H9 (cell line): ENCODE results near the gene CD1C. TPM values are rescaled to one million over a fixed set of nuclear protein-coding genes. Genes with fewer than 3 reads are reported as not detected.

Source experiments
- DNase-seq: peaks from one replicate; pipeline ENCODE4 v3.0.0-alpha.2; 2017
- H2AFZ ChIP-seq: one replicate; pipeline ENCODE4 v1.6.1; 2013; ENCODE audit warnings: mild to moderate bottlenecking, low read length, control low read depth, moderate library complexity
- H2AK5ac ChIP-seq: 2 replicates; pipeline ENCODE4 v1.6.1; 2013; ENCODE audit warnings: low read length, control low read depth, mixed read lengths; ENCODE audit not compliant: insufficient read length
- H2BK120ac ChIP-seq: one replicate; pipeline ENCODE4 v1.6.1; 2013; ENCODE audit warnings: low read depth, mild to moderate bottlenecking, low read length, control low read depth, inconsistent platforms; ENCODE audit not compliant: poor library complexity, severe bottlenecking
- H2BK12ac ChIP-seq: 2 replicates; pipeline ENCODE4 v1.6.1; 2013; ENCODE audit warnings: low read length, control low read depth, mixed read lengths, low read depth; ENCODE audit not compliant: insufficient read length
- H2BK15ac ChIP-seq: 2 replicates; pipeline ENCODE4 v1.6.1; 2013; ENCODE audit warnings: low read depth, low read length, control low read depth
- H2BK20ac ChIP-seq: one replicate; pipeline ENCODE4 v1.6.1; 2013; ENCODE audit warnings: low read depth, mild to moderate bottlenecking, low read length, control low read depth, inconsistent platforms; ENCODE audit not compliant: poor library complexity, severe bottlenecking
- H2BK5ac ChIP-seq: 2 replicates; pipeline ENCODE4 v1.6.1; 2013; ENCODE audit warnings: low read length, control low read depth, mixed read lengths; ENCODE audit not compliant: insufficient read length
- H3K14ac ChIP-seq: 2 replicates; pipeline ENCODE4 v1.6.1; 2013; ENCODE audit warnings: low read length, control low read depth; ENCODE audit not compliant: insufficient read depth
- H3K18ac ChIP-seq: 2 replicates; pipeline ENCODE4 v1.6.1; 2013; ENCODE audit warnings: low read depth, mild to moderate bottlenecking, mixed read lengths, low read length, control low read depth; ENCODE audit not compliant: insufficient read length
- H3K23ac ChIP-seq: 2 replicates; pipeline ENCODE4 v1.6.1; 2013; ENCODE audit warnings: low read length, control low read depth, mixed read lengths, low read depth; ENCODE audit not compliant: insufficient read length
- H3K23me2 ChIP-seq: 2 replicates; pipeline ENCODE4 v1.6.1; 2013; ENCODE audit warnings: low read depth, mild to moderate bottlenecking, mixed read lengths, low read length, control low read depth; ENCODE audit not compliant: insufficient read length, poor library complexity, severe bottlenecking
- H3K27ac ChIP-seq: 2 replicates; pipeline ENCODE4 v1.5.1; 2013; ENCODE audit warnings: low read length, control low read depth, mixed read lengths, low read depth; ENCODE audit not compliant: insufficient read length
- H3K27me3 ChIP-seq: 2 replicates; pipeline ENCODE4 v1.6.1; 2013; ENCODE audit warnings: low read length, control low read depth, inconsistent platforms; ENCODE audit not compliant: insufficient read depth
- H3K4ac ChIP-seq: 2 replicates; pipeline ENCODE4 v1.6.1; 2013; ENCODE audit warnings: low read depth, mild to moderate bottlenecking, control low read depth, inconsistent platforms, low read length, moderate library complexity
- H3K4me1 ChIP-seq: 2 replicates; pipeline ENCODE4 v1.6.1; 2013; ENCODE audit warnings: low read length, control low read depth, inconsistent platforms; ENCODE audit not compliant: insufficient read depth
- H3K4me2 ChIP-seq: 2 replicates; pipeline ENCODE4 v1.6.1; 2013; ENCODE audit warnings: low read length, control low read depth, mixed read lengths; ENCODE audit not compliant: insufficient read length, insufficient read depth
- H3K56ac ChIP-seq: 2 replicates; pipeline ENCODE4 v1.6.1; 2013; ENCODE audit warnings: low read depth, mild to moderate bottlenecking, mixed read lengths, low read length, control low read depth; ENCODE audit not compliant: insufficient read length
- H3K79me1 ChIP-seq: 2 replicates; pipeline ENCODE4 v1.6.1; 2013; ENCODE audit warnings: low read depth, mild to moderate bottlenecking, moderate library complexity, low read length, control low read depth, inconsistent platforms; ENCODE audit not compliant: insufficient read depth, poor library complexity, severe bottlenecking
- H3K79me2 ChIP-seq: 2 replicates; pipeline ENCODE4 v1.6.1; 2013; ENCODE audit warnings: low read length, control low read depth, inconsistent platforms; ENCODE audit not compliant: insufficient read depth
- H3K9ac ChIP-seq: 2 replicates; pipeline ENCODE4 v1.6.1; 2013; ENCODE audit warnings: low read length, control low read depth, mixed read lengths; ENCODE audit not compliant: insufficient read length; ENCODE audit errors: extremely low read depth
- H3K9me3 ChIP-seq: one replicate; pipeline ENCODE4 v1.6.1; 2013; ENCODE audit warnings: low read depth, low read length, inconsistent platforms; ENCODE audit not compliant: control insufficient read depth
- H3T11ph ChIP-seq: one replicate; pipeline ENCODE4 v1.6.1; 2013; ENCODE audit warnings: mild to moderate bottlenecking, low read length, control low read depth, inconsistent platforms
- H4K20me1 ChIP-seq: one replicate; pipeline ENCODE4 v1.6.1; 2013; ENCODE audit not compliant: control insufficient read depth, insufficient read length, insufficient read depth
- H4K5ac ChIP-seq: 2 replicates; pipeline ENCODE4 v1.6.1; 2013; ENCODE audit warnings: low read depth, mild to moderate bottlenecking, mixed read lengths, low read length, control low read depth; ENCODE audit not compliant: insufficient read length
- H4K8ac ChIP-seq: replicated peaks from 2 replicates; pipeline ENCODE4 v1.6.1; 2013; ENCODE audit warnings: low read length, control low read depth, mixed read lengths, low read depth; ENCODE audit not compliant: insufficient read length
- H4K91ac ChIP-seq: 2 replicates; pipeline ENCODE4 v1.6.1; 2013; ENCODE audit warnings: low read depth, mild to moderate bottlenecking, moderate library complexity, mixed read lengths, low read length, control low read depth; ENCODE audit not compliant: insufficient read length
- H3K27ac Mint-ChIP-seq, 3 experiments: 2 replicates in 2 of 3; 3 replicates in 1 of 3; pipeline ENCODE4 v1.8.0; 2020 to 2021; ENCODE audit warnings: mixed read lengths in 3 of 3, mild to moderate bottlenecking in 1 of 3, moderate library complexity in 1 of 3
- H3K27me3 Mint-ChIP-seq: 2 replicates; pipeline ENCODE4 v1.8.0; 2021; ENCODE audit warnings: low read depth, mild to moderate bottlenecking, moderate library complexity, mixed read lengths
- H3K36me3 Mint-ChIP-seq, 3 experiments: 2 replicates in 2 of 3; 3 replicates in 1 of 3; pipeline ENCODE4 v1.8.0; 2020 to 2021; ENCODE audit warnings: low read depth in 3 of 3, mixed read lengths in 3 of 3; ENCODE audit not compliant: insufficient read depth in 1 of 3
- H3K4me1 Mint-ChIP-seq, 2 experiments: 2 replicates each; pipeline ENCODE4 v1.8.0; 2020; ENCODE audit warnings: mixed read lengths in 2 of 2
- H3K4me3 Mint-ChIP-seq, 2 experiments: 2 replicates in 1 of 2; 3 replicates in 1 of 2; pipeline ENCODE4 v1.8.0; 2020 to 2021; ENCODE audit warnings: mild to moderate bottlenecking in 2 of 2, mixed read lengths in 2 of 2, moderate library complexity in 1 of 2
- H3K9me3 Mint-ChIP-seq, 2 experiments: 2 replicates in 1 of 2; 3 replicates in 1 of 2; pipeline ENCODE4 v1.8.0; 2020; ENCODE audit warnings: mild to moderate bottlenecking in 2 of 2, mixed read lengths in 2 of 2, moderate library complexity in 1 of 2
- CTCF ChIP-seq: fragments of 200-600 bp; sonication (generic); conservative IDR thresholded peaks from 3 replicates; pipeline ENCODE4 v1.8.0; 2021; ENCODE audit warnings: antibody characterized with exemption, mild to moderate bottlenecking
- WGBS: extraction: QIAGEN DNeasy Blood & Tissue Kit; methylation state at CpG from one replicate; pipeline ENCODE4 v1.1.7; 2013; ENCODE audit warnings: missing lambda C conversion rate, low lambda C conversion rate, mixed read lengths; ENCODE audit not compliant: insufficient read length; ENCODE audit errors: extremely low coverage; 5-methylcytosine and 5-hydroxymethylcytosine counted together
- total RNA-seq: library from RNA; stranded (reverse); gene quantifications from 2 replicates; pipeline ENCODE4 v1.2.1, GENCODE V29; 2021

Gene CD1C
- total RNA-seq, 1 experiment from 2014 or later = not detected

- H3T11ph ChIP-seq = no peak overlapping the region
- no peaks in the 10 kb centered on the region for H3K9me3 Mint-ChIP-seq
These were observed 38.7 kb downstream of the CD1C start for GRCh38 chr1:158328426-158328825.

More at GRCh38 chr1:158328426-158328825, 38.7 kb downstream of the CD1C start:
- H2AFZ ChIP-seq = no peak overlapping the region
- H3K14ac ChIP-seq = no peak overlapping the region
- H2BK15ac ChIP-seq = no peak overlapping the region
- WGBS = 100% methylated on average over 1 of the region's 3 CpGs
- no peak for TF ChIP-seq CTCF
- H3K18ac ChIP-seq = no peak overlapping the region
- H3K36me3 Mint-ChIP-seq = no peaks in the 10 kb centered on the region
- no peaks in the 10 kb centered on the region for H3K23me2 ChIP-seq
- no peaks in the 10 kb centered on the region for H3K9me3 ChIP-seq
- H3K23ac ChIP-seq = no peak overlapping the region
- no peak overlapping the region for H2BK20ac ChIP-seq
- no peaks in the 10 kb centered on the region for H3K4me1 Mint-ChIP-seq
- no peak overlapping the region for H3K4me2 ChIP-seq
- no peaks in the 10 kb centered on the region for H3K27me3 Mint-ChIP-seq
- no peak overlapping the region for H2BK120ac ChIP-seq
- no peaks in the 10 kb centered on the region for H3K79me1 ChIP-seq
- no peak overlapping the region for H2BK5ac ChIP-seq
- H4K20me1 ChIP-seq = no peaks in the 10 kb centered on the region
- H3K27ac ChIP-seq = no peak overlapping the region
- no peak overlapping the region for H2AK5ac ChIP-seq
- no peak overlapping the region for H3K27ac Mint-ChIP-seq
- H3K79me2 ChIP-seq = no peaks in the 10 kb centered on the region
- H3K27me3 ChIP-seq = no peaks in the 10 kb centered on the region
- no peak overlapping the region for H4K5ac ChIP-seq
- H3K4ac ChIP-seq = no peak overlapping the region
- no peaks in the 10 kb centered on the region for H3K4me1 ChIP-seq
- no peak overlapping the region for H3K4me3 Mint-ChIP-seq
- no peak overlapping the region for H3K9ac ChIP-seq
- H3K56ac ChIP-seq = no peak overlapping the region
- H4K91ac ChIP-seq = no peak overlapping the region
- H4K8ac ChIP-seq = no peak overlapping the region
- no peak overlapping the region for H2BK12ac ChIP-seq
- DNase-seq = no peak
